HEK293 (cell line): ENCODE measurements around the gene CHRNA9.

Experiments
- CTCF ChIA-PET: fragments of 350-600 bp; formaldehyde crosslinking; extraction: SDS; loops from one replicate; lab custom pipeline; 2021; ENCODE audit warnings: antibody characterized with exemption; lab: Yijun Ruan, JAX
- POLR2A ChIA-PET: fragments of 300-600 bp; formaldehyde crosslinking; extraction: SDS; loops from one replicate; lab custom pipeline; 2020; ENCODE audit warnings: antibody characterized with exemption, inconsistent platforms; lab: Yijun Ruan, JAX
- H3K27ac ChIP-seq: fragments of 200-500 bp; sonication (Bioruptor generic); 2 replicates; pipeline ENCODE4 v1.5.1; 2014; ENCODE audit warnings: low read depth, low read length, control low read depth, inconsistent platforms; ENCODE audit errors: extremely low read depth
- H3K36me3 ChIP-seq, 2 experiments: fragments of 200-500 bp in 1 of 2; sonication (Bioruptor generic) in 1 of 2; 1 replicate in 1 of 2; 2 replicates in 1 of 2; pipeline ENCODE4 v1.5.1; 2014 to 2017; ENCODE audit warnings: inconsistent platforms in 2 of 2, low read length in 2 of 2; ENCODE audit not compliant: control insufficient read depth in 2 of 2, insufficient read depth in 1 of 2
- H3K4me1 ChIP-seq: fragments of 200-500 bp; sonication (Bioruptor generic); 2 replicates; pipeline ENCODE4 v1.5.1; 2014; ENCODE audit warnings: mild to moderate bottlenecking, low read length, inconsistent platforms; ENCODE audit not compliant: control insufficient read depth, insufficient read depth
- H3K4me3 ChIP-seq: 2 replicates; pipeline ENCODE4 v1.5.1; 2011; ENCODE audit warnings: low read depth, mild to moderate bottlenecking, control low read depth, low read length, moderate library complexity
- H3K9me3 ChIP-seq: fragments of 200-500 bp; sonication (Bioruptor generic); 2 replicates; pipeline ENCODE4 v1.5.1; 2014; ENCODE audit warnings: low read depth, low read length, inconsistent platforms; ENCODE audit not compliant: control insufficient read depth, insufficient read depth
- EGR2 ChIP-seq: fragments of 450-650 bp; formaldehyde crosslinking; IDR thresholded peaks from 2 replicates; pipeline ENCODE4 v1.5.1; 2016; ENCODE audit warnings: low read depth, missing biosample characterization, missing genetic modification characterization
- IKZF3 ChIP-seq: fragments of 450-650 bp; IDR thresholded peaks from 2 replicates; pipeline ENCODE4 v1.5.0; 2018; ENCODE audit warnings: missing biosample characterization, mild to moderate bottlenecking, missing genetic modification characterization, moderate library complexity
- KLF1 ChIP-seq: fragments of 450-650 bp; formaldehyde crosslinking; IDR thresholded peaks from 2 replicates; pipeline ENCODE4 v1.5.1; 2016; ENCODE audit warnings: missing biosample characterization, missing genetic modification characterization
- OSR2 ChIP-seq: fragments of 450-650 bp; formaldehyde crosslinking; IDR thresholded peaks from 2 replicates; pipeline ENCODE4 v1.5.1; 2016; ENCODE audit warnings: missing biosample characterization, missing genetic modification characterization
- PRDM1 ChIP-seq: fragments of 450-650 bp; formaldehyde crosslinking; IDR thresholded peaks from 2 replicates; pipeline ENCODE4; 2016; ENCODE audit warnings: missing biosample characterization, missing genetic modification characterization
- SETDB1 ChIP-seq: IDR thresholded peaks from one replicate; pipeline ENCODE4 v1.6.1; 2017; ENCODE audit warnings: mild to moderate bottlenecking, low read length, moderate library complexity, mixed read lengths; ENCODE audit not compliant: insufficient read length
- YY1 ChIP-seq: fragments of 450-650 bp; formaldehyde crosslinking; IDR thresholded peaks from 2 replicates; pipeline ENCODE4 v1.5.1; 2018; ENCODE audit warnings: missing biosample characterization, missing genetic modification characterization
- ZBTB48 ChIP-seq: fragments of 450-650 bp; formaldehyde crosslinking; IDR thresholded peaks from 2 replicates; pipeline ENCODE4 v1.5.1; 2016; ENCODE audit warnings: missing biosample characterization, missing genetic modification characterization
- ZEB2 ChIP-seq: fragments of 450-650 bp; formaldehyde crosslinking; IDR thresholded peaks from 2 replicates; pipeline ENCODE4 v1.5.1; 2016; ENCODE audit warnings: missing biosample characterization, missing genetic modification characterization
- ZIC2 ChIP-seq: fragments of 450-650 bp; formaldehyde crosslinking; IDR thresholded peaks from 2 replicates; pipeline ENCODE4 v1.5.1; 2016; ENCODE audit warnings: missing biosample characterization, missing genetic modification characterization
- ZNF16 ChIP-seq: fragments of 450-650 bp; formaldehyde crosslinking; IDR thresholded peaks from 2 replicates; pipeline ENCODE4 v1.5.1; 2016; ENCODE audit warnings: low read depth, missing biosample characterization, missing genetic modification characterization
- ZNF23 ChIP-seq: fragments of 450-650 bp; formaldehyde crosslinking; IDR thresholded peaks from 2 replicates; pipeline ENCODE4 v1.5.1; 2016; ENCODE audit warnings: missing biosample characterization, missing genetic modification characterization, borderline replicate concordance
- ZNF302 ChIP-seq: fragments of 450-650 bp; formaldehyde crosslinking; IDR thresholded peaks from 2 replicates; pipeline ENCODE4 v1.5.1; 2016; ENCODE audit warnings: missing biosample characterization, missing genetic modification characterization, low read depth
- ZNF433 ChIP-seq: fragments of 450-650 bp; formaldehyde crosslinking; IDR thresholded peaks from 2 replicates; pipeline ENCODE4 v1.5.1; 2016; ENCODE audit warnings: missing biosample characterization, missing genetic modification characterization, low read depth
- ZNF501 ChIP-seq: fragments of 450-650 bp; formaldehyde crosslinking; IDR thresholded peaks from 2 replicates; pipeline ENCODE4 v1.5.1; 2016; ENCODE audit warnings: missing biosample characterization, missing genetic modification characterization
- ZNF621 ChIP-seq: fragments of 450-650 bp; formaldehyde crosslinking; IDR thresholded peaks from 2 replicates; pipeline ENCODE4 v1.5.1; 2017; ENCODE audit warnings: missing biosample characterization, missing genetic modification characterization
- ZNF654 ChIP-seq: fragments of 450-650 bp; formaldehyde crosslinking; IDR thresholded peaks from 2 replicates; pipeline ENCODE4 v1.5.1; 2016; ENCODE audit warnings: low read depth, missing biosample characterization, missing genetic modification characterization
- ZNF843 ChIP-seq: fragments of 450-650 bp; formaldehyde crosslinking; IDR thresholded peaks from 2 replicates; pipeline ENCODE4 v1.5.1; 2016; ENCODE audit warnings: missing biosample characterization, missing genetic modification characterization
- TF ChIP-seq, protein P1 (sequence below): fragments of 450-650 bp; formaldehyde crosslinking; IDR thresholded peaks from 2 replicates; pipeline ENCODE4 v1.5.1; 2016; ENCODE audit warnings: missing biosample characterization, missing genetic modification characterization, low read depth
- TF ChIP-seq, protein P2 (sequence below): fragments of 450-650 bp; IDR thresholded peaks from 2 replicates; pipeline ENCODE4 v1.5.1; 2018; ENCODE audit warnings: missing biosample characterization, missing genetic modification characterization
- TF ChIP-seq, protein P3 (sequence below): fragments of 450-650 bp; formaldehyde crosslinking; optimal IDR thresholded peaks from 2 replicates; pipeline ENCODE3; 2016; ENCODE audit warnings: missing biosample characterization, mild to moderate bottlenecking, missing genetic modification characterization
- TF ChIP-seq, protein P4 (sequence below): fragments of 450-650 bp; formaldehyde crosslinking; IDR thresholded peaks from 2 replicates; pipeline ENCODE4 v1.5.1; 2016; ENCODE audit warnings: missing biosample characterization, missing genetic modification characterization

CHRNA9 gene

DNA sequence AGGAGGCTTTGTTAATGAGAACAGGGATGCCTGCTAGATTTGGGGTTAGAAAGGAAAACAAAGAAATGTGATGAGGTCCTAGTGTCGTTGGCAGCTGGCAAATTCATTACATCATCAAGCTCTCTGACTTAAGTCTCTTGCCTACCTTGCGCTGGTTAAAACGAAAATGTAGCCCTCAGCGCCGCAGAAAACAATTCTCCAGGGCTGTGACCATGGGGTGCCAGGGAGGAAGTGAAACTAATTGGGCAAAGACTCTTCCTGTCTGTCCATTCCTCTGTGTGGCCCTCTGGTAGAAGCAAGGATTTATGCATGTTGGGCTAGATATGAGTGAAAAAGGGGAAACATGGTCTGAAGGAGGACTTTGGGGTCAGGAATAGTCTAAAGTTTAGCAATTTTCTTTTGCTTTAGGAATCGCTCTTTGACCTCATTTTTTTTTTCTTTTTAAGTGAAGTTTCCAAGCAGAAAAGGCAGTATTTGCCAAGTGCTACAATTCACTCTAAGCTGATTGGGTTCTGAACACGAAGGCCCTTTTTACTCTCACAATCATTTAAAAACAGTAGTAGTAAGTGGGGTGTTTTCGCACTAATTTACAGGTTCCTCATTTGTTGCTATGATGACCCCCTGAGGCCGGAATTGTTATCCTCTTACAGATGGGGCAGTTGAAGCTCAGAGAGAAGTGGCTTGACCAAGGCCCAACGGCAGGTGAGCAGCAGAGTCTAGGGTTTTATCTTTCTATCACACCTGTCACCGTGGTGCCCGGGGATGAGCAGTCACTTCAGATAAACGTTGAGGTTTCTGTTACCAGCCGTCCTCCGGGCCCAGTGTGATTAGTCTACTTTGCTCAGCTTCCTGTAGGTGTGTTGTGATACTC, 27.3 kb upstream of the CHRNA9 start:
- no peak overlapping the region for H3K27ac ChIP-seq
- no peak overlapping the region for H3K4me3 ChIP-seq
- ChIA-PET CTCF (interaction anchor here (0.6 to 1.7 kb wide), 7 partner anchors 9 to 424 kb away, joined by 3 to 7 read pairs (median 4); no protein-coding TSS in a partner anchor), POLR2A (no interaction called here)
- TF ChIP-seq ZNF16 (tag by site-specific recombination) (no peak), ZNF433 (tag by site-specific recombination) (no peak), SETDB1 (no peak), ZIC2 (tag by site-specific recombination) (no peak), ZNF621 (tag by site-specific recombination) (no peak)
- TF ChIP-seq, protein P1, sequence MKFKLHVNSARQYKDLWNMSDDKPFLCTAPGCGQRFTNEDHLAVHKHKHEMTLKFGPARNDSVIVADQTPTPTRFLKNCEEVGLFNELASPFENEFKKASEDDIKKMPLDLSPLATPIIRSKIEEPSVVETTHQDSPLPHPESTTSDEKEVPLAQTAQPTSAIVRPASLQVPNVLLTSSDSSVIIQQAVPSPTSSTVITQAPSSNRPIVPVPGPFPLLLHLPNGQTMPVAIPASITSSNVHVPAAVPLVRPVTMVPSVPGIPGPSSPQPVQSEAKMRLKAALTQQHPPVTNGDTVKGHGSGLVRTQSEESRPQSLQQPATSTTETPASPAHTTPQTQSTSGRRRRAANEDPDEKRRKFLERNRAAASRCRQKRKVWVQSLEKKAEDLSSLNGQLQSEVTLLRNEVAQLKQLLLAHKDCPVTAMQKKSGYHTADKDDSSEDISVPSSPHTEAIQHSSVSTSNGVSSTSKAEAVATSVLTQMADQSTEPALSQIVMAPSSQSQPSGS (tag by site-specific recombination): peak; percentile 41; the same call in 1 of the 2 replicates
- no peaks in the 10 kb centered on the region for H3K36me3 ChIP-seq
- no peaks in the 10 kb centered on the region for H3K9me3 ChIP-seq
- no peaks in the 10 kb centered on the region for H3K4me1 ChIP-seq

DNA sequence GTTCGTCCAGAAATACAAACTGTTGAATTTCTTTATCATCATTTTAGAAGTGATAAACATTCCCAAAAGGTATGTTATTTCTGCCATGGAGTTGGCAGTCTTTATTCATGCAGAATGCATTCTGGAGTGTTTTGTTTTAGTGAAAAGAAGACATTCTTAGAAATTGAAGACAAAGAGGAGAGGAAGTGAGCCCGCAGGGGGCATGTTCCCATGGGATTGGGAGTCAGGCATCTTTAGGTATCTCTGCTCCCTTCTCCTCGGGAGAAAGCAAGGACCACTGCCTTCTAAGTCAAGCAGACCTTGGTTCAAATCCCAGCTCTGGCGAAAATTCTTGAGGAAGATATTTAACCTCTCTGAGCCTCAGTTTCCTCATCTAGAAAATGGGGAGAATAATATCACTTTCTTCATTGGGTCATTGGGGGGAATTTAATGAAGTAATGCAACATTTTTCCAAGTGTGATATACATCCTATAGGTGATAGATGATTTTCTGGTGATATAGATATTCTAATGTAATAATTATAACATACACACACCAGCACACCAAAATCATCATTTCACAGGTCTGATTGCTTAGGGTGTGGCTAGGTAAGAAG, 26.5 kb upstream of the CHRNA9 start:
- Histone ChIP-seq H3K4me3 (no peak overlapping the region), H3K4me1 (no peaks in the 10 kb centered on the region), H3K36me3 (no peaks in the 10 kb centered on the region), H3K27ac (no peak overlapping the region), H3K9me3 (no peaks in the 10 kb centered on the region)
- ChIA-PET POLR2A (no interaction called here), CTCF (interaction anchor here (0.8 to 1.7 kb wide), 6 partner anchors 9 to 316 kb away, joined by 4 to 13 read pairs (median 5); no protein-coding TSS in a partner anchor)
- no peak for TF ChIP-seq ZNF23 (tag by site-specific recombination)
- TF ChIP-seq, protein P2, sequence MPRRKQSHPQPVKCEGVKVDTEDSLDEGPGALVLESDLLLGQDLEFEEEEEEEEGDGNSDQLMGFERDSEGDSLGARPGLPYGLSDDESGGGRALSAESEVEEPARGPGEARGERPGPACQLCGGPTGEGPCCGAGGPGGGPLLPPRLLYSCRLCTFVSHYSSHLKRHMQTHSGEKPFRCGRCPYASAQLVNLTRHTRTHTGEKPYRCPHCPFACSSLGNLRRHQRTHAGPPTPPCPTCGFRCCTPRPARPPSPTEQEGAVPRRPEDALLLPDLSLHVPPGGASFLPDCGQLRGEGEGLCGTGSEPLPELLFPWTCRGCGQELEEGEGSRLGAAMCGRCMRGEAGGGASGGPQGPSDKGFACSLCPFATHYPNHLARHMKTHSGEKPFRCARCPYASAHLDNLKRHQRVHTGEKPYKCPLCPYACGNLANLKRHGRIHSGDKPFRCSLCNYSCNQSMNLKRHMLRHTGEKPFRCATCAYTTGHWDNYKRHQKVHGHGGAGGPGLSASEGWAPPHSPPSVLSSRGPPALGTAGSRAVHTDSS (tag by site-specific recombination): no peak

DNA sequence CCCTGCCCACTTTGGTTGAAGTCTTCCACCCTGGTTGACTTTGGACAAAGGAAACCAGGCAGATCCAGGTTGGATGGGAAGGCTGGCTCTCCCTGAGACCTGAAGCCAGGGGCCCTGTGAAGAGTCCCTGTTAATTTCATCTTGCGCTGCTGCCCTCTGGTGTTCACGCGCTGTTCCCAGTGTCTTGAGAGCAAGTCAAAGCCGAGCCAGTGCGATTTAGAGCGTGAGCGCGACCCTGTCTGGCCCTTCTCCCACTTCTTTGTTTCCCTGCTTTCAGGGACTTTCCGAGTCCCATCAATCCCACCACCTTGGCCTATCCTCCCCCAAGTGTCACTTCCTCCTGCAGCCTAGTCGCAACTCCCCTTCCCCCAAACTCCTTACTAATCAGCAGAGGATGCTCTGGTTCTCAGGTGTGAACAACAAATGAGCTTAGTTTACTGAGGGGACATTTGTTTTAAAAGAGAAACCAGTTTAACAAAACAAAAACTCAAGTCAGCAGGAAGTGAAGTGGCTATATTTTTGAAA, 25.8 kb upstream of the CHRNA9 start:
- H3K9me3 ChIP-seq: no peaks in the 10 kb centered on the region
- no peaks in the 10 kb centered on the region for H3K4me1 ChIP-seq
- no peak overlapping the region for H3K4me3 ChIP-seq
- H3K27ac ChIP-seq: no peak overlapping the region
- POLR2A ChIA-PET: interaction anchor here (0.5 to 0.6 kb wide), 2 partner anchors 125 to 172 kb away, joined by 5 read pairs; no protein-coding TSS in a partner anchor
- H3K36me3 ChIP-seq: no peaks in the 10 kb centered on the region
- CTCF ChIA-PET: interaction anchor here (0.5 to 1.7 kb wide), 23 partner anchors 8 to 840 kb away, joined by 3 to 13 read pairs (median 4); partner anchors contain the start of gene RHOH
- TF ChIP-seq ZBTB48 (tag by site-specific recombination) (peak; percentile 38; the same call in 1 of the 2 replicates), YY1 (no peak), ZNF654 (tag by site-specific recombination) (peak; percentile 62), IKZF3 (tag by site-specific recombination) (peak; percentile 39; the same call in 1 of the 2 replicates), ZNF302 (tag by site-specific recombination) (no peak), EGR2 (tag by site-specific recombination) (no peak), KLF1 (tag by site-specific recombination) (no peak), ZNF843 (tag by site-specific recombination) (no peak), ZNF501 (0 out of 2 replicates have a peak, but pooled peaks have one; percentile 28), PRDM1 (tag by site-specific recombination) (0 out of 2 replicates have a peak, but pooled peaks have one; percentile 12), OSR2 (tag by site-specific recombination) (no peak), ZEB2 (0 out of 2 replicates have a peak, but pooled peaks have one; percentile 41)
- TF ChIP-seq, protein P3, sequence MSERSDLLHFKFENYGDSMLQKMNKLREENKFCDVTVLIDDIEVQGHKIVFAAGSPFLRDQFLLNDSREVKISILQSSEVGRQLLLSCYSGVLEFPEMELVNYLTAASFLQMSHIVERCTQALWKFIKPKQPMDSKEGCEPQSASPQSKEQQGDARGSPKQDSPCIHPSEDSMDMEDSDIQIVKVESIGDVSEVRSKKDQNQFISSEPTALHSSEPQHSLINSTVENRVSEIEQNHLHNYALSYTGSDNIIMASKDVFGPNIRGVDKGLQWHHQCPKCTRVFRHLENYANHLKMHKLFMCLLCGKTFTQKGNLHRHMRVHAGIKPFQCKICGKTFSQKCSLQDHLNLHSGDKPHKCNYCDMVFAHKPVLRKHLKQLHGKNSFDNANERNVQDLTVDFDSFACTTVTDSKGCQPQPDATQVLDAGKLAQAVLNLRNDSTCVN (tag by site-specific recombination): no peak
- TF ChIP-seq, protein P2 (tag by site-specific recombination): no peak
- TF ChIP-seq, protein P4, sequence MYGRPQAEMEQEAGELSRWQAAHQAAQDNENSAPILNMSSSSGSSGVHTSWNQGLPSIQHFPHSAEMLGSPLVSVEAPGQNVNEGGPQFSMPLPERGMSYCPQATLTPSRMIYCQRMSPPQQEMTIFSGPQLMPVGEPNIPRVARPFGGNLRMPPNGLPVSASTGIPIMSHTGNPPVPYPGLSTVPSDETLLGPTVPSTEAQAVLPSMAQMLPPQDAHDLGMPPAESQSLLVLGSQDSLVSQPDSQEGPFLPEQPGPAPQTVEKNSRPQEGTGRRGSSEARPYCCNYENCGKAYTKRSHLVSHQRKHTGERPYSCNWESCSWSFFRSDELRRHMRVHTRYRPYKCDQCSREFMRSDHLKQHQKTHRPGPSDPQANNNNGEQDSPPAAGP: no peak
